HG03521 (cell line): ENCODE data around the gene SMARCA2.

Experiments
- ATAC-seq: cut with Tn5 transposase; IDR thresholded peaks from one replicate; pipeline ENCODE4 v1.9.1; 2021; ENCODE audit warnings: mild to moderate bottlenecking, moderate library complexity; ENCODE audit not compliant: unreplicated experiment

The SMARCA2 gene

DNA sequence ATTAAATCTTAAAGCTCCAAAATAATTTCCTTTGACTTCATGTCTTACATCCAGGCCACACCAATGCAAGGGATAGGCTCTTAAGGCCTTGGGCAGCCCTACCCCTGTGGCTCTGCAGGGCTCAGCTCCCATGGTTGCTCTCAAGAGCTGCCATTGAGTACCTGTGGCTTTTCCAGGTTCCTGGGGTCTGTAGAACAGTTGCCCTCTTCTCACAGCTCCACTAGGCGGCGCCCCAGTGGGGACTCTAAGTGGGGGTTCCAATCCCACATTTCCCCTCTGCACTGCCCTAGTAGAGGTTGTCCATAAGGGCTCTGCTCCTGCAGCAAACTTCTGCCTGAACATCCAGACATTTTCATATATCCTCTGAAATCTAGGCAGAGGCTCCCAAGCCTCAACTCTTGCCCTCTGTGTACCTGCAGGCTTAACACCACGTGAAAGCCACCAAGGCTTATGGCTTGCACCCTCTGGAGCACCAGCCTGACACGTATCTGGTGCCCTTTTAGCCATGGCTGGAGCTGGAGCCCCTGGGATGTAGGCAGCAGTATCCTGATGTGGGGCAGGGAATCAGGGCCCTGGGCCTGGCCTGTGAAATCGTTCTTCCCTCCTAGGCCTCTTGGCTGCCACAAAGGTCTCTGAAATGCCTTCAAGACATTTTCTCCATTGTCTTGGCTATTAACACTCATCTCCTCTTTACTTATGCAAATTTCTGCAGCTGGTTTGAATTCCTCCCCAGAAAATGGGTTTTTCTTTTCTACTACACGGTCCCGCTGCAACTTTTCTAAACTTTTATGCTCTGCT, 185.1 kb downstream of the SMARCA2 start:
- no peak for ATAC-seq

DNA sequence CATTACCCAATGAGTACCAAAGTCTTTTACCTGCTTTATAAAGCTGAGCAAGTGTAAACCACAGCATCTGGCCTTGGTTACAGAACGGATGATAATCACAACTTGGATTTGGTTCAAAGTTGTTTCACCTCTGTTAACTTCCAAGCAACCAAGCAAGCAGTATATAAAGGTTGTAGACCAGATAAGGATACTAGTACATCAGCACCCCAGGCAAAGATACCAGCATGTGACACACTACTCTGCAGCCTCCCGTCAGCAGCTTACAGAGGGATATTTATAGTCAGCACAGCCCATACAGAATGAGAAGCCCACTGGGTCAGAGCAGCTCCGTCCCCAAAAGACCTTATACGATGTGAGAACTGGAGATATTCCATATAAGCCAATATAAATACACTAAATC, 193.3 kb downstream of the SMARCA2 start:
- no peak for ATAC-seq

DNA sequence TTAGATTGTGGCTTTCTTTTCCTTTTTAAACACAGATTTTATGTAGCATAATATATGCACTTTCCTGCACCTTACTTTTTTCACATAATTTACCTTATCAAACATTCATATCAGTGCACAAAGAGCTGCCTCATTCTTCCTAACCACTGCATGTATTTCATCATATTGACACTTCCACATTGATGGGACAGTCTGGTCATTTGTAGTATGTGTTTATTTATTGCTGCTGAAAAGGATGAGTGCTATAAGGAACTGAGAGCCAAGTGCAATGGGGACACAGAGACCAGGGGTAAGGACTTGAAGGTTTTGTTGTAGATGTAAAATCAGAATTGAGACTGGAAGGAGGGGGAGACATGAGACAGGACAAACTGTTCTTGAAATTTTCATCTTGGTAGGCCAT, 193.8 kb downstream of the SMARCA2 start:
- no peak for ATAC-seq

DNA sequence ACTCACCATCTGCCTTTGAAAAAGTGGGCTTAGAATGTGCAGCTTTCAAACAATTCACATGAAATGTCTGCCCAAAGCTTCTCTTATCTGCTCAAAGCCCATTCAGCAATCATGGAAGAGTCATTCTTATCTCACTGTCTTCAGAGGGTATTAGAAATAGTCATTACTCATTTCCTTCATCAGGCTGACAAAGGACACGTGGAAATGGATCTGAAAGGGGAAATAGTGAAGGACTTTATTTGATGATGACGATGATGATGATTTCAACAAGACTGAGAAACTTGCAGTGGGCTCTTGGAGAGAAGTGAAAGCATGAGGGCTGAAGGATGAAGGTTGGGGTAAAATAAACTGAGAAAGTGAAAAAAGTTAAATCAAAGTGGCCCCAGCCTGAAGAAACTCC, 194.3 kb downstream of the SMARCA2 start:
- ATAC-seq: no peak

DNA sequence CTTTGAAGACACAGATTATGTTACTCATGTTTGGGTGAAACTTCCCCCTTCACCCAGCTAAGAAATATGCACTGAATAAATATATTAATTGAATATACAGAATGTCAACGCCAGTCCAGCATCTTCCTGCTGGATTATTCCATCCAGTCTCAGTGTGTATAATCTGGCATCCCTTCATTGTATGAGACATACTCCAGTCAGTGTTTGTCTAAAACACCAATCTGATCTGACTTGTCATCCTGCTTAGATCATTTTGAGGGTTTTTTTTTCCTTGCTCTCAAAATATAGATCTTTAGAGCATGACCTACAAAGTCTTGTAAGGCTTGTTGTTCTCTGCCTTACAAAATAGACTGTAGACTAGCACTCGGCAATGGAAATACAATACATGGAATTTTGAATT, 195.1 kb downstream of the SMARCA2 start:
- ATAC-seq: no peak

DNA sequence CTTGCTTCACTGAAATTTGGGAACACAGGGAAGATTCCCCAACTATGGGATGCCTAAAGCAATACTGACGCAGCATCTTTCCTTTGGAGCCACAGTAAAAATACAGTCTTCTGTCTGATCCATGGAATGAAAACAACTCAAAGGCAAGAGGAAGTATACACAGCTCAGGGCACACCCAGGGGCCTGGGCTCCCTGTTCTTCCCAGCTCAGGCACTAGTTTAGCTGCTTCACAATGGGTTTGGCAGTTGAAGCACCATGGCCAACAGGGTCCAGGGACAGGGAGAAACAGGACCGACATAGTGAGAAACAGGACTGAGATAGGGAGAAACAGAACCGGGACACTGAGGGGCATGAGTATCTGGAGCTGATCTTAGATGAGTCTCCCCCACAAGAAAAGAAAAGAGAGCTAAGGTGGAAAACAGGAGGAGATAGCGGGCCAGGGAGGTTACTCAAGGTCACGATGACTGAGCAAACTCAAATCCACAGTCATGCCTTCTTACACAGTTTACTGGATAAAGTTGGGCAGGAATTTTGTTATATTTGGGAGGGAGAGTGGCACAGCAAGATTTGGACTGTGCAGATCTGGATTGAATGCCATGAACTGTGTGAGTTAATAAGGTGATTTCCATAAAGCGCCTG, 198.8 kb downstream of the SMARCA2 start:
- ATAC-seq: no peak

DNA sequence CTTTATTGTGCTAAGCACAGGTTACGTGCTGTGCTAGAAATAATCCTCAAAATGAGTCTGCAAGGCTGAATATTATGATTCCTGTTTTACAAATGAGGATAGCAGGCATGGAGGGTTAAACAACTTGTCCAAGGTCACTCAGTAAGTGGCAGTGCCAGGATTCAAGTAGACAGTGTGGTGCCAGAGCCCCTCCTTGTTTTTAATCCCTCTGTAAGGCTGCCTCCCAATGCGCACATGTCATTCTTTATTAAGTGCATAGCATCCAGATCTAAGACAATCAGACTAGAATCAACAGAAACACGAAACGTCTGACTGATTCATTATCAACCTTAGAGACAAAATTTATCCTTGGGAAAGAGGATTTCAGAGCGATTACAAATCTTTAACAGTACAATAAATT, 199.6 kb downstream of the SMARCA2 start:
- no peak for ATAC-seq

DNA sequence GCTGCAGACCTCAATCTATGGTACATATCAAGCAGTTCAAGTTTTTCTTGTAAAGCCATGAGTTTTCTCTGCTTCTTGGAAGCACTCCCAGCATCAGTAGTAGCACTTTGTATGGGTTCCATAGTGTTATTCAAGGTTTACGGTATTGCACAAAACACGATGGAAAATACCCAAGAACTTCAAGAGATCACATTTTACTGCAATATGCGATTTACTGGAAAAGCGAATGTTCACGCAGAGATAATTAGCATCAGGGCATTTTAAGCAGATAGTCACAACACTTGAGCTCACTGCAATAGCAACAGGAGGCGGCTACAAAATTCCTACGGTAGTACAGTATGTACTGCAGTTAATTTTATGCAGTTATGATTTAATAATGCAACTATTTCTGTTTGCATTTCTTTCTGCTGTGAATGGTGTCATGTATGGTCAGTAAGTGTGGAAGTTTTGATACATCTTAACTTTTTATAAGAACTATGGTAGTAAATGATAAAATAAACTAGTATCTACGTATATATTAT, 200.8 kb downstream of the SMARCA2 start:
- no peak for ATAC-seq

DNA sequence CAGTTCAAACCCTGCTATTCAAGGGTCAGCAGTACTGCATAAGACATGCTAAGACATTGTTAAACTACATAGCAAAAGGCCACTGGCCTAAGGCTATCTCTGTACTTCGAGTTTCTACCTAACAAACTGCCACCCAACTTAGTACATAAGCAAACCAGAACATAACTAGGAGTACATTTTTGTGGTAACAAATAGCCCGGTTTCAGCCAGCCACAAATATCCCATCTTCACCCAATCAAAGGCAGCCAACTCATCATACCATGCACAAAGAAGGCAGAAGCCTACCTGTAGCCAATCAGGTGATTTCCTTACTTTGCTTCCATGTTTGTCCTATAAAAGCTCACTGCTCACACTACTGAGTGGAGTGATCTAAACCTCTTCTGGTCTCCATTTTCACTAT, 201.4 kb downstream of the SMARCA2 start:
- ATAC-seq: no peak

DNA sequence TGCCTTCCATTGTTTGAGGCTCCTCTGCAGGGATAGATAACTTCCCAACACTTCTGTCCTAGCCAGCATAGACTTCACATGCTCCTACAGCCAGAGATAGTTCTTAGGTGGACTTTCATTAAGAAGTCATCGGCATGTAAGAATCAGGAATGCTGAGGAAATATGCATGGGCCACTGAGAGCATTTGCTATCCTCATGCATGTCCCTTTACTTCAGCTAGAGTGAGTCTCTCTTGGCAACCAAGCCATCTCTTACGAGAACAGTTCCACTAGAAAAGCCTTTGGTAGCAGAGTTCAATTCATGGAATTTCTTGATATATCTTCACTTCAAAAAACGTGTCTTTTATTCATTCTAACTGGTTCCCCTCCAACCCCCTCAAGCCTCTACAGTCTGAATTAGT, 202.4 kb downstream of the SMARCA2 start:
- no peak for ATAC-seq

DNA sequence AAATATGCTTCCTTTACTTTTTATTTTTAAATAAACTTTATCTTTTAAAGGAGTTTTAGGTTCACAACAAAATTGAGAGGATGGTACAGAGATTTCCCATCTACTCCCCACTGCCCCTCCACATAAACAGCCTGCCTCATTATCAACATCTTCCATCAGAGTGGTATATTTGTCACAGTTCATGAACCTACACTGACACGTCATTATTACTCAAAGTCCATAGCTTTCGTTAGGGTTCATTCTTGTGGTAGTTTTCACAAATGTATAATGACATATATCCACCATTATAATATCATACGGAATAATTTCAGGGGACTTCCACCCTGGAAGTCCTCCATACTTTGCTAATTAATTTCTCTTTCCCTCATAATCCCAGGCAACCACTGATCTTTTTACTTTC, 204.9 kb downstream of the SMARCA2 start:
- ATAC-seq: no peak

DNA sequence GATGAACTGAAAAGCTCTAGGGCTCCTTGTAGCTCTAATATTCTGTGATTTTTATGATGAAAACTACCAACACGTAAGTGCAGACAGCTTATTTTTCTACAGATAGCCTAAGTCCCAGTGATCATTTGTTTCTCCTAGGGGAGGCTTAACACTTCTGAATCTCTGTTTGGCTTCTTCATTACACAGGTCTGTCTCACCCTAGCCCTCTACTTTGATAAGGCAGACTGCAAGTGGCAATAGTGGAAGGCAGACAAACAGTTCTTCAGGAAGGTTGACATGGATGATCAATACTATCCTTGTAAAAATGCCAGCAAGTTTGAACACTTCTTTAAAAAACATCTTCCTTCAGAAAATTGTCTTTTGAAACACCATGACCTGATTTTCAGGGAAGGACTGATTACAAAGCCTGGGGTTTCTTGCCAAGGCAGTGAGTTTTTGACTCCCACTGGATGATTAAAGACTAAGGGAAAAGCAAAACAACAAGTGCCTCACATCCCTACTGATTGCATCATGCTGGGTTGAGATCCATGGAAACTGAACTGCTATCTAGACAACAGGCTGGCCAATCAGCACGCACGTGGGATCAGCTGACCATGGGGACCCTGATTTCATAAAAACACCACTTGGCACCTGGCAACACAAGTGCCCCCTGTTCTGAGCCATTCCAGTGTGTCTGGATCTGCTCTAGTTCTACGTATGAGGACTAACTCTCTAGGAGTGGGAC, 212.2 kb downstream of the SMARCA2 start:
- no peak for ATAC-seq

DNA sequence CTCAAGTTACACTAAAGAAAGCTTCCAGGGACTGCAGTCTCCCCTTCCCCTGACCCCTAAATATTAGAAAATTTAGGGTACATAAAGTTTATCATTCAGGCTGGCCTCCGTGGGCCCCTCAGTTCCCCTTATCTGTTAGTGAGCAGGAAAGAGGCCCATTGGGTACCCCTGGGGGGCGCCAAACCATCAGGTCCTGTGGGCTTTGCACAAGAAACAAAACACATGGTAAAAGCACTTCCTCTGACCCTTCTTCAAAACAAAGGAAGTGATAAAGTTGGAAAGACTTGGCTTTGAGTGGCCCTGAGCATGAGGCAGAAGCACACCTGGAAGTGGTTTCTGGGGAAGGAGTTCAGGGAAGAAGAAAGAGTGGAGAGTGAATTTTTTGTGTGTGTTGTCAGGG, 213.0 kb downstream of the SMARCA2 start:
- no peak for ATAC-seq

DNA sequence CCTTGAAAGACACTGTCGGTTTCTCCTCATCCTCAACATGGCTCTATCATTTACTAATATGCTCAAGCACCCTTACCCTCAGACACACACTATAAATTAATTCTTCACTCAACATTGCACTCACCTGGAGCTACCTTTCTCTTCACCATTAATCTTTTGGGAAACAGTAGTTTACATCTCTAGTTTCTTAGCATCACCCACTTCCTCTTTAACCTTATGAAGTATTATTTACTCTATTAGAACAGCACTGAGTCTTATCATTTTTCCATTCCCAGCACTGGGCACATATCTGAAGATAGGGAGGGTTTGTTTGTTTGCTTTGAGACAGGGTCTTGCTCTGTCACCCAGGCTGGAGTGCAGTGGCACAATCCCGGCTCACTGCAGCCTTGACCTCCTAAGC, 213.5 kb downstream of the SMARCA2 start:
- no peak for ATAC-seq

DNA sequence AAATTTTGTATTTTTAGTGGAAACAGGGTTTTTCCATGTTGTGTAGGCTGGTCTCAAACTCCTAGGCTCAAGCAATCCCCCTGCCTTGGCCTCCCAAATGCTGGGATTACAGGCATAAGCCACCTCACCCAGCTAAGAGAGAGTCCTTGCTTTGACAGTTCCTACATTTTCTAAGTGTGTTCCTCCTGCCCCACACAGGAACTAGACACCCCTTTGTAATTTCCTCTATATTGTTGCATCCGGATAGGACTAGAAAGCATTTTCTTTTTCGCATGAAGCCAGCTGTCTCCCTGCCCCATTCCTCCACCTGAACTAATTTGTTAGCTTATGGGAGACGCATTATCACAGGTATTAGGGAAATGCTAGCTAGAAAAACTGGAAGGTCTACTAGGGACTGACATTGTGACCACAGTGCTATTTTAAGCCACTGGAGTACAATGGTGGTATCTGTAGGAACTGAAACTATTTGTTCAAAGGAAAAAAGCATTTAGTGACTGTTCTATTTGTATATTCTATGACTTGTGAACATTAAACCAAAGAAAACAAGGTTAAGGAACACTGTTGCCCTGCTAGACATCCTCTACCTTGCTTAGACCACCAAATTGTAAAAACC, 214.1 kb downstream of the SMARCA2 start:
- ATAC-seq: peak; percentile 81

DNA sequence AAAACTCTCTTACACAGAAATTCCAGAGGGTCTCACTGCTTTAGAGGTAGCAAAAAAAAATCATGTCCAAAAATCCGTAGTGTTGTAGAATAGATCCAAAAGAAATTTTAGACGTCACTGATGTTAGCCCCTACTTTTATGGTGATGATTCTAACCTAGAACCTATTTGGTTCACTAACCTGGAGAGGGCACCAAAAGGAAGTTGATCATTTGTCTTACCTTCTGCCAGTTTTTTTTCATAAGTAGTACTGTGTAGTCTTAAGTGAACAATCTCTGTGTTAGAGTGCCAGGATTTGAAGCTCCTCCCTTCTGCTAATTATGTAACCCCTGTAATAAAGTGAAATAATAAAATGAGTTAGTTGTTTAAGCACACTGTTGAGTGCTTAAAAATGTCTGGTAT, 215.2 kb downstream of the SMARCA2 start:
- no peak for ATAC-seq

DNA sequence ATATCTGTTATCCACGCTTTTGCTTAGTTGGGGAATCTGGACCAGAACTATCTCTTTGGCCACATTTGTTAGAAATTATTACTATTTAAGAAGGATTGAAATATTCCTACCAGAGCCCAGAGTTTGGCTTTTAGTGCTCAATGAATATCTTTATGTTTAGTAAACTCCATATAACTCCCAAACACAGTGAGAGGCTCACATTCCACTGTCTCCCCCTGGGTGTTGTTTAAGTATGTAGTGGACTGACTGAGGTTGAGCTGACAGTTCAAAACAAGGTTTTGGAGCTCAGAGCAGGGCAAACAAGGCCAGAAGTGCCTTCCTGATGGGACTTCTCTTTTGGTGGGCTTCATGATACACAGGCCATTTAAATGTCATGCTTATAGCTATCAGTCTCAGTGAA, 216.0 kb downstream of the SMARCA2 start:
- no peak for ATAC-seq

DNA sequence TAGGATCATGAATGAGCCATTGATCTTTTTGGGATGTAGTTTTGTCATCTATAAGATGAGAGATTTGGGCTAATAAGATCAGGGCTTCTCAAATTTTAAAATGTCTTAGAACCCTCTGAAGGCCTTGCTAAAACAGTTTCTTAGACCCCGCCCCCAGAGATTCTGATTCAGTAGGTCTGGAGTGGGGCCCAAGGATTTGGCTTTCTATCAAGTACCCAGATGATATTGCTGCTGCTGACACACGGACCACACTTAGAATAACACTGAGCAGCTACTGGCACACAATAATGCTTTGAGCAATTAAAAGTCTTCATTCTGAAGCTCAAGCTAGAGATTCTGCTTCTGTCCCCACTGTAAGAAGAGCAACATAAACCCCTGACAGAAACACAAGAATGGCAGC, 216.7 kb downstream of the SMARCA2 start:
- ATAC-seq: no peak

DNA sequence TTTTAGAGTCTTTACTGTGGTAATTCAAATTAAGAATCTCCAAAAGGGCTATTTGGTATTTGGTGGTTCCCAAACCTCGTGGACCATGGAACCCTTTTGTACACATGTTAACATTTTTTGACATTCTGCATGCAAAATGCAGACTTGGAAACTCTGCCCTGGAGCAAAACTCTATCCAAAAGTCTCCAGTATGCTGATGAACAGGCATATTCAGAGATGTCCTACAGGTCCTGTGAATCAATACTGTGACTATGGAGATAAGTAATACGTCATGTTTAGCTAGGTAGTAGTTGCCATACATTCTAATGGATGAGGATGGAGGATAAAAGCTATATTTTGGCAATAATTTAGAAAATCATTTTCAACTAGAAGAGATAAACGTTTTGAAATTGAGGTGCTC, 218.1 kb downstream of the SMARCA2 start:
- no peak for ATAC-seq

DNA sequence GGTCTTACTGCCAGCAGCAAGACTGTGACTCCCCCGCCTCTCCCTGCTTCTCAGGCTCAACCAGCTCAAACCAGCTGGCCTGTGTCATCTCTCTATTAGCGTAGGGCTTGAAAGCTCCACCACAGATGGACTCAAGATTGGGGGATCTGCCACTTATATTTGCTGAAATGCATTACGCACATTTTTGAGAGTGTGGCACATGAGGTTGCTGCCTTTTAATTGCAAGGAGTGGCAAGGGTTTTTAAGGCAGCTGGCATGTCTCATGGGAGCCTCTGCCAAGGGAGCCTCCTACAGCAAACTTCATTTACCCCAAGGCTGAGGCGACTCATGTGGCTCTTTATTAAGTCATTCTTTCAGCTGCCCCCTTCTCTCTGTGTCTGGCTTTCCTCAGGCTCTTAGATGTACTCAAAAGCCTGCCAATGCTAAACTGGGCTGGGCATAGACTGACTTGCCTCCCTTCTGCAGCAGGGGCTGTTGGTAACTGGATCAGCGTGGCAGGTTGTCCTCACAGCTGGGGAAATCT, 219.3 kb downstream of the SMARCA2 start:
- ATAC-seq: no peak

DNA sequence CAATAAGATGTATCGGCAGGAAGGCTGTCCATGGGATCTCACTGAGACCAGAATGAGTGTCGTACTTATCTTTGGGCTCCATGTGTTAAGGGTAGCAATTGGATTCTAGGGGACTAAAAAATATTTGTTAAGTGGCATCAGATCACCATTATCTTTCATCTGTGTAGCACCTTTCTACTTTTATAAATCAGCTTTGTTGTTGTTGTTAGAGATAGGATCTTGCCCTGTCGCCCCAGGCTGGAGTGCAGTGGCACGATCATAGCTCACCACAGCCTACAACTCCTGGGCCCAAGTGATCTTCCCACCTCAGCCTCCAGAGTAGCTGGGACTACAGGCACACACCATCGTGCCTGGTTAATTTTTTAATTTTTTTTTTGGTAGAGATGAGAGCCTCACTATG, 220.5 kb downstream of the SMARCA2 start:
- no peak for ATAC-seq
